Measurements from ENCODE around the gene MISP. TPM values are rescaled to one million over a fixed set of nuclear protein-coding genes. Genes with fewer than 3 reads are reported as not detected.
A peak's percentile ranks its signal among the peaks of the same experiment; 100 is the strongest.

The MISP gene
- total and polyA plus RNA-seq, 9 of the 15 experiments (the other 6 are each of a cell fraction or from before 2014, with no cell fraction given), result 0.04 to 0.29 (median 0.05) TPM; not detected in 5

- TF ChIP-seq ID3 (CRISPR knock-in tag; IDR thresholded peaks at IDR 0.05) (no peak), ID3 (tag; IDR thresholded peaks at IDR 0.05) (0 out of 2 replicates have a peak, but pooled peaks have one; percentile 37), ZFX (CRISPR knock-in tag; IDR thresholded peaks at IDR 0.05) (peak; percentile 36; the same call in 1 of the 2 replicates), ZNF717 (CRISPR knock-in tag; IDR thresholded peaks at IDR 0.05) (no peak), ERF (CRISPR knock-in tag; IDR thresholded peaks at IDR 0.05) (0 out of 2 replicates have a peak, but pooled peaks have one; percentile 62), BACH1 (tag; IDR thresholded peaks at IDR 0.05) (peak; percentile 58; the same call in 1 of the 2 replicates), SRSF1 (IDR thresholded peaks at IDR 0.05; ENCODE audit: low read depth, low read length) (no peak), POLR2G (IDR thresholded peaks at IDR 0.05; ENCODE audit: low read depth, low read length) (peak; percentile 33; the same call in 1 of the 2 replicates), TAF1 (IDR thresholded peaks at IDR 0.05; ENCODE audit: control insufficient read depth, extremely low read depth, insufficient read depth, low read length, severe bottlenecking) (peak; percentile 21), CXXC5 (CRISPR knock-in tag; IDR thresholded peaks at IDR 0.05) (peak; percentile 40; the same call in 1 of the 2 replicates), RBM17 (IDR thresholded peaks at IDR 0.05; ENCODE audit: borderline replicate concordance, low read depth, low read length) (no peak), NEUROD1 (IDR thresholded peaks at IDR 0.05; ENCODE audit: borderline replicate concordance, low read depth, low read length, partially characterized antibody) (peak; percentile 16), POLR2B (IDR thresholded peaks at IDR 0.05; ENCODE audit: low read depth, partially characterized antibody) (peak; percentile 42), FOXP1 (CRISPR knock-in tag; IDR thresholded peaks at IDR 0.05) (no peak), PTRF (tag; IDR thresholded peaks at IDR 0.05) (no peak), ZNF384 (IDR thresholded peaks at IDR 0.05; ENCODE audit: low read depth, low read length) (peak; percentile 91), MAZ (CRISPR knock-in tag; conservative IDR thresholded peaks at IDR 0.05 in 1 of 2, IDR thresholded peaks at IDR 0.05 in 1 of 2) (0 out of 4 replicates have a peak, but pooled peaks of 1 of the 2 experiments have one; percentile 19), POLR2H (tag; IDR thresholded peaks at IDR 0.05; ENCODE audit: low read depth) (0 out of 2 replicates have a peak, but pooled peaks have one; percentile 52), SMAD4 (CRISPR knock-in tag; conservative IDR thresholded peaks at IDR 0.05) (peak; percentile 31; the same call in 1 of the 2 replicates), MTA3 (IDR thresholded peaks at IDR 0.05; ENCODE audit: borderline replicate concordance) (0 out of 2 replicates have a peak, but pooled peaks have one; percentile 35), LEF1 (IDR thresholded peaks at IDR 0.05) (peak; percentile 47), ELK3 (CRISPR knock-in tag; IDR thresholded peaks at IDR 0.05) (no peak), ZNF644 (tag; IDR thresholded peaks at IDR 0.05; ENCODE audit: low read depth) (peak; percentile 23; the same call in 1 of the 2 replicates), MEF2D (tag; conservative IDR thresholded peaks at IDR 0.05; ENCODE audit: low read depth) (0 out of 2 replicates have a peak, but pooled peaks have one; percentile 44), SMAD2 (IDR thresholded peaks at IDR 0.05; ENCODE audit: low read depth, low read length) (no peak), HMGXB4 (CRISPR knock-in tag; IDR thresholded peaks at IDR 0.05) (no peak)
These were observed 40.2 kb downstream of the MISP start (continued) for GRCh38 chr19:791007-791566.
